ENCODE measurements around the gene TJP3.

TJP3 gene

GRCh38 chr19:3723883-3724282, 15.7 kb downstream of the TJP3 start:
- no peak for DNase-seq
- no peak for TF ChIP-seq POLR2A (IDR thresholded peaks at IDR 0.05; ENCODE audit: low read length)
- TF ChIP-seq GATA1 (IDR thresholded peaks at IDR 0.05; ENCODE audit: low read depth, low read length), result no peak

- no peak for DNase-seq
- TF ChIP-seq POLR2A (IDR thresholded peaks at IDR 0.05; ENCODE audit: low read length) (no peak), GATA1 (IDR thresholded peaks at IDR 0.05; ENCODE audit: low read depth, low read length) (no peak)
Observed at GRCh38 chr19:3725121-3725520, 16.9 kb downstream of the TJP3 start.

GRCh38 chr19:3725640-3726310, 17.6 kb downstream of the TJP3 start:
- no peak for DNase-seq

GRCh38 chr19:3730457-3730958, 22.3 kb downstream of the TJP3 start:
- no peak for TF ChIP-seq POLR2A (IDR thresholded peaks at IDR 0.05; ENCODE audit: low read length)
- TF ChIP-seq GATA1 (IDR thresholded peaks at IDR 0.05; ENCODE audit: low read depth, low read length), result no peak
- DNase-seq, result no peak

More at GRCh38 chr19:3725640-3726310, 17.6 kb downstream of the TJP3 start:
- TF ChIP-seq POLR2A (IDR thresholded peaks at IDR 0.05; ENCODE audit: low read length), result no peak
- no peak for TF ChIP-seq GATA1 (IDR thresholded peaks at IDR 0.05; ENCODE audit: low read depth, low read length)

GRCh38 chr19:3732108-3732507, 23.9 kb downstream of the TJP3 start:
- no peak for DNase-seq
- TF ChIP-seq POLR2A (IDR thresholded peaks at IDR 0.05; ENCODE audit: low read length), result no peak

- no peak for DNase-seq
- no peak for TF ChIP-seq GATA1 (IDR thresholded peaks at IDR 0.05; ENCODE audit: low read depth, low read length)
- no peak for TF ChIP-seq POLR2A (IDR thresholded peaks at IDR 0.05; ENCODE audit: low read length)
Observed at GRCh38 chr19:3733549-3734309, 25.5 kb downstream of the TJP3 start.

- DNase-seq, result no peak
- TF ChIP-seq POLR2A (IDR thresholded peaks at IDR 0.05; ENCODE audit: low read length) (no peak), GATA1 (IDR thresholded peaks at IDR 0.05; ENCODE audit: low read depth, low read length) (no peak)
Observed at GRCh38 chr19:3734310-3734600, 26.1 kb downstream of the TJP3 start.

GRCh38 chr19:3736106-3736724, 28.0 kb downstream of the TJP3 start:
- TF ChIP-seq POLR2A (IDR thresholded peaks at IDR 0.05; ENCODE audit: low read length), result no peak
- no peak for TF ChIP-seq GATA1 (IDR thresholded peaks at IDR 0.05; ENCODE audit: low read depth, low read length)
- DNase-seq, result no peak

GRCh38 chr19:3737487-3738205, 29.5 kb downstream of the TJP3 start:
- no peak for DNase-seq
- TF ChIP-seq GATA1 (IDR thresholded peaks at IDR 0.05; ENCODE audit: low read depth, low read length) (no peak), POLR2A (IDR thresholded peaks at IDR 0.05; ENCODE audit: low read length) (no peak)

GRCh38 chr19:3738477-3739220, 30.5 kb downstream of the TJP3 start:
- DNase-seq, result no peak
- TF ChIP-seq GATA1 (IDR thresholded peaks at IDR 0.05; ENCODE audit: low read depth, low read length) (no peak), POLR2A (IDR thresholded peaks at IDR 0.05; ENCODE audit: low read length) (no peak)

GRCh38 chr19:3740431-3740830, 32.2 kb downstream of the TJP3 start:
- DNase-seq, result no peak
- TF ChIP-seq GATA1 (IDR thresholded peaks at IDR 0.05; ENCODE audit: low read depth, low read length), result no peak
- TF ChIP-seq POLR2A (IDR thresholded peaks at IDR 0.05; ENCODE audit: low read length), result no peak

- DNase-seq, result no peak
- TF ChIP-seq GATA1 (IDR thresholded peaks at IDR 0.05; ENCODE audit: low read depth, low read length) (no peak), POLR2A (IDR thresholded peaks at IDR 0.05; ENCODE audit: low read length) (no peak)
Observed at GRCh38 chr19:3743486-3743885, 35.3 kb downstream of the TJP3 start.

GRCh38 chr19:3745363-3746045, 37.3 kb downstream of the TJP3 start:
- DNase-seq, result no peak
- TF ChIP-seq POLR2A (IDR thresholded peaks at IDR 0.05; ENCODE audit: low read length), result no peak
- no peak for TF ChIP-seq GATA1 (IDR thresholded peaks at IDR 0.05; ENCODE audit: low read depth, low read length)

Measured in erythroblast (primary cell).